Measurements from ENCODE around the gene FGD1. TPM values are rescaled to one million over a fixed set of nuclear protein-coding genes. Genes with fewer than 3 reads are reported as not detected.

Gene FGD1
- total and polyA plus RNA-seq, 2 experiments from 2014 or later, result 11.8 to 24.9 TPM

DNA sequence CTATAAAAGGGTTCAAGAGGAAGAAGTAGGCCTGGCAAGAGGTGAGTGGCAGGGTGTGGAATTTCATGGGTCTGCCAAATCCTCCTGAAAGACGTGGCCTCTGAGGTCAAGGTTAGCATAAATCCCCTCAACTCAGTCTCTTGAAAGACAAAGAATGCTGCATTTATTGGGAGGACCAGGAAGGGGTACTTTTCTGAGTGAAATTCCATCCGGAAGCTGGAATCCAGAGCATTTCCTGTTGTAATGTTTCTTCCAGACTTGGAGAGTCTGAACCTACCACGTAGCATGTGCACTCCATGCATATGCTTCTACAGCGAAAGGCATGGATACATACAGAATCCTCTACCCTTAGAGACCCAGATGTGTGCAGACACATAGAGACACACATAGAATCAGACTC is 13.4 kb upstream of the FGD1 start:
- peak overlapping the region; percentile 81; the same call in 1 of the 2 replicates for H3K27ac Mint-ChIP-seq
- peaks cover 3% of the 10 kb centered on the region for H3K27me3 Mint-ChIP-seq (ENCODE audit: insufficient read depth, low read depth, poor library complexity)
- 0 out of 2 replicates have a peak, but pooled peaks cover 5% of the 10 kb centered on the region for H3K4me1 ChIP-seq (ENCODE audit: insufficient read depth)
- peak overlapping the region; percentile 83 for H3K27ac ChIP-seq (ENCODE audit: low read depth)
- no peaks in the 10 kb centered on the region for H3K9me2 ChIP-seq (ENCODE audit: insufficient read depth)
- TF ChIP-seq EZH2phosphoT487 (IDR thresholded peaks at IDR 0.05; ENCODE audit: unreplicated experiment), result no peak
- TF ChIP-seq STAT1 (IDR thresholded peaks at IDR 0.05; ENCODE audit: unreplicated experiment), result no peak
- TF ChIP-seq, protein P1, sequence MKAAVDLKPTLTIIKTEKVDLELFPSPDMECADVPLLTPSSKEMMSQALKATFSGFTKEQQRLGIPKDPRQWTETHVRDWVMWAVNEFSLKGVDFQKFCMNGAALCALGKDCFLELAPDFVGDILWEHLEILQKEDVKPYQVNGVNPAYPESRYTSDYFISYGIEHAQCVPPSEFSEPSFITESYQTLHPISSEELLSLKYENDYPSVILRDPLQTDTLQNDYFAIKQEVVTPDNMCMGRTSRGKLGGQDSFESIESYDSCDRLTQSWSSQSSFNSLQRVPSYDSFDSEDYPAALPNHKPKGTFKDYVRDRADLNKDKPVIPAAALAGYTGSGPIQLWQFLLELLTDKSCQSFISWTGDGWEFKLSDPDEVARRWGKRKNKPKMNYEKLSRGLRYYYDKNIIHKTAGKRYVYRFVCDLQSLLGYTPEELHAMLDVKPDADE (IDR thresholded peaks at IDR 0.05), result no peak
- TF ChIP-seq NANOG (IDR thresholded peaks at IDR 0.05; ENCODE audit: borderline replicate concordance), result no peak
- TF ChIP-seq ZNF331 (CRISPR knock-in tag; IDR thresholded peaks at IDR 0.05; ENCODE audit: low read depth), result no peak
- TF ChIP-seq CREB1 (CRISPR knock-in tag; IDR thresholded peaks at IDR 0.05; ENCODE audit: low read depth), result no peak
- no peak for TF ChIP-seq EZH2 (IDR thresholded peaks at IDR 0.05; ENCODE audit: low read depth, unreplicated experiment)
- TF ChIP-seq, protein P2, sequence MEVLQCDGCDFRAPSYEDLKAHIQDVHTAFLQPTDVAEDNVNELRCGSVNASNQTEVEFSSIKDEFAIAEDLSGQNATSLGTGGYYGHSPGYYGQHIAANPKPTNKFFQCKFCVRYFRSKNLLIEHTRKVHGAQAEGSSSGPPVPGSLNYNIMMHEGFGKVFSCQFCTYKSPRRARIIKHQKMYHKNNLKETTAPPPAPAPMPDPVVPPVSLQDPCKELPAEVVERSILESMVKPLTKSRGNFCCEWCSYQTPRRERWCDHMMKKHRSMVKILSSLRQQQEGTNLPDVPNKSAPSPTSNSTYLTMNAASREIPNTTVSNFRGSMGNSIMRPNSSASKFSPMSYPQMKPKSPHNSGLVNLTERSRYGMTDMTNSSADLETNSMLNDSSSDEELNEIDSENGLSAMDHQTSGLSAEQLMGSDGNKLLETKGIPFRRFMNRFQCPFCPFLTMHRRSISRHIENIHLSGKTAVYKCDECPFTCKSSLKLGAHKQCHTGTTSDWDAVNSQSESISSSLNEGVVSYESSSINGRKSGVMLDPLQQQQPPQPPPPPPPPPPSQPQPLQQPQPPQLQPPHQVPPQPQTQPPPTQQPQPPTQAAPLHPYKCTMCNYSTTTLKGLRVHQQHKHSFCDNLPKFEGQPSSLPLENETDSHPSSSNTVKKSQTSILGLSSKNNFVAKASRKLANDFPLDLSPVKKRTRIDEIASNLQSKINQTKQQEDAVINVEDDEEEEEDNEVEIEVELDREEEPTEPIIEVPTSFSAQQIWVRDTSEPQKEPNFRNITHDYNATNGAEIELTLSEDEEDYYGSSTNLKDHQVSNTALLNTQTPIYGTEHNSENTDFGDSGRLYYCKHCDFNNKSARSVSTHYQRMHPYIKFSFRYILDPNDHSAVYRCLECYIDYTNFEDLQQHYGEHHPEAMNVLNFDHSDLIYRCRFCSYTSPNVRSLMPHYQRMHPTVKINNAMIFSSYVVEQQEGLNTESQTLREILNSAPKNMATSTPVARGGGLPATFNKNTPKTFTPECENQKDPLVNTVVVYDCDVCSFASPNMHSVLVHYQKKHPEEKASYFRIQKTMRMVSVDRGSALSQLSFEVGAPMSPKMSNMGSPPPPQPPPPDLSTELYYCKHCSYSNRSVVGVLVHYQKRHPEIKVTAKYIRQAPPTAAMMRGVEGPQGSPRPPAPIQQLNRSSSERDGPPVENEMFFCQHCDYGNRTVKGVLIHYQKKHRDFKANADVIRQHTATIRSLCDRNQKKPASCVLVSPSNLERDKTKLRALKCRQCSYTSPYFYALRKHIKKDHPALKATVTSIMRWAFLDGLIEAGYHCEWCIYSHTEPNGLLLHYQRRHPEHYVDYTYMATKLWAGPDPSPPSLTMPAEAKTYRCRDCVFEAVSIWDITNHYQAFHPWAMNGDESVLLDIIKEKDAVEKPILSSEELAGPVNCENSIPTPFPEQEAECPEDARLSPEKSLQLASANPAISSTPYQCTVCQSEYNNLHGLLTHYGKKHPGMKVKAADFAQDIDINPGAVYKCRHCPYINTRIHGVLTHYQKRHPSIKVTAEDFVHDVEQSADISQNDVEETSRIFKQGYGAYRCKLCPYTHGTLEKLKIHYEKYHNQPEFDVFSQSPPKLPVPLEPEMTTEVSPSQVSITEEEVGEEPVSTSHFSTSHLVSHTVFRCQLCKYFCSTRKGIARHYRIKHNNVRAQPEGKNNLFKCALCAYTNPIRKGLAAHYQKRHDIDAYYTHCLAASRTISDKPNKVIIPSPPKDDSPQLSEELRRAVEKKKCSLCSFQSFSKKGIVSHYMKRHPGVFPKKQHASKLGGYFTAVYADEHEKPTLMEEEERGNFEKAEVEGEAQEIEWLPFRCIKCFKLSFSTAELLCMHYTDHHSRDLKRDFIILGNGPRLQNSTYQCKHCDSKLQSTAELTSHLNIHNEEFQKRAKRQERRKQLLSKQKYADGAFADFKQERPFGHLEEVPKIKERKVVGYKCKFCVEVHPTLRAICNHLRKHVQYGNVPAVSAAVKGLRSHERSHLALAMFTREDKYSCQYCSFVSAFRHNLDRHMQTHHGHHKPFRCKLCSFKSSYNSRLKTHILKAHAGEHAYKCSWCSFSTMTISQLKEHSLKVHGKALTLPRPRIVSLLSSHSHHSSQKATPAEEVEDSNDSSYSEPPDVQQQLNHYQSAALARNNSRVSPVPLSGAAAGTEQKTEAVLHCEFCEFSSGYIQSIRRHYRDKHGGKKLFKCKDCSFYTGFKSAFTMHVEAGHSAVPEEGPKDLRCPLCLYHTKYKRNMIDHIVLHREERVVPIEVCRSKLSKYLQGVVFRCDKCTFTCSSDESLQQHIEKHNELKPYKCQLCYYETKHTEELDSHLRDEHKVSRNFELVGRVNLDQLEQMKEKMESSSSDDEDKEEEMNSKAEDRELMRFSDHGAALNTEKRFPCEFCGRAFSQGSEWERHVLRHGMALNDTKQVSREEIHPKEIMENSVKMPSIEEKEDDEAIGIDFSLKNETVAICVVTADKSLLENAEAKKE (CRISPR knock-in tag; IDR thresholded peaks at IDR 0.05), result no peak
- TF ChIP-seq, protein P3, sequence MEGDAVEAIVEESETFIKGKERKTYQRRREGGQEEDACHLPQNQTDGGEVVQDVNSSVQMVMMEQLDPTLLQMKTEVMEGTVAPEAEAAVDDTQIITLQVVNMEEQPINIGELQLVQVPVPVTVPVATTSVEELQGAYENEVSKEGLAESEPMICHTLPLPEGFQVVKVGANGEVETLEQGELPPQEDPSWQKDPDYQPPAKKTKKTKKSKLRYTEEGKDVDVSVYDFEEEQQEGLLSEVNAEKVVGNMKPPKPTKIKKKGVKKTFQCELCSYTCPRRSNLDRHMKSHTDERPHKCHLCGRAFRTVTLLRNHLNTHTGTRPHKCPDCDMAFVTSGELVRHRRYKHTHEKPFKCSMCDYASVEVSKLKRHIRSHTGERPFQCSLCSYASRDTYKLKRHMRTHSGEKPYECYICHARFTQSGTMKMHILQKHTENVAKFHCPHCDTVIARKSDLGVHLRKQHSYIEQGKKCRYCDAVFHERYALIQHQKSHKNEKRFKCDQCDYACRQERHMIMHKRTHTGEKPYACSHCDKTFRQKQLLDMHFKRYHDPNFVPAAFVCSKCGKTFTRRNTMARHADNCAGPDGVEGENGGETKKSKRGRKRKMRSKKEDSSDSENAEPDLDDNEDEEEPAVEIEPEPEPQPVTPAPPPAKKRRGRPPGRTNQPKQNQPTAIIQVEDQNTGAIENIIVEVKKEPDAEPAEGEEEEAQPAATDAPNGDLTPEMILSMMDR (conservative IDR thresholded peaks at IDR 0.05; ENCODE audit: low read depth in 2 of 2), result no peak
- no peak for TF ChIP-seq ZNF114 (CRISPR knock-in tag; IDR thresholded peaks at IDR 0.05)
- TF ChIP-seq JUNB (IDR thresholded peaks at IDR 0.05; ENCODE audit: unreplicated experiment), result no peak
- TF ChIP-seq POLR2AphosphoS5 (IDR thresholded peaks at IDR 0.05; ENCODE audit: low read depth), result no peak
- TF ChIP-seq, protein P4, sequence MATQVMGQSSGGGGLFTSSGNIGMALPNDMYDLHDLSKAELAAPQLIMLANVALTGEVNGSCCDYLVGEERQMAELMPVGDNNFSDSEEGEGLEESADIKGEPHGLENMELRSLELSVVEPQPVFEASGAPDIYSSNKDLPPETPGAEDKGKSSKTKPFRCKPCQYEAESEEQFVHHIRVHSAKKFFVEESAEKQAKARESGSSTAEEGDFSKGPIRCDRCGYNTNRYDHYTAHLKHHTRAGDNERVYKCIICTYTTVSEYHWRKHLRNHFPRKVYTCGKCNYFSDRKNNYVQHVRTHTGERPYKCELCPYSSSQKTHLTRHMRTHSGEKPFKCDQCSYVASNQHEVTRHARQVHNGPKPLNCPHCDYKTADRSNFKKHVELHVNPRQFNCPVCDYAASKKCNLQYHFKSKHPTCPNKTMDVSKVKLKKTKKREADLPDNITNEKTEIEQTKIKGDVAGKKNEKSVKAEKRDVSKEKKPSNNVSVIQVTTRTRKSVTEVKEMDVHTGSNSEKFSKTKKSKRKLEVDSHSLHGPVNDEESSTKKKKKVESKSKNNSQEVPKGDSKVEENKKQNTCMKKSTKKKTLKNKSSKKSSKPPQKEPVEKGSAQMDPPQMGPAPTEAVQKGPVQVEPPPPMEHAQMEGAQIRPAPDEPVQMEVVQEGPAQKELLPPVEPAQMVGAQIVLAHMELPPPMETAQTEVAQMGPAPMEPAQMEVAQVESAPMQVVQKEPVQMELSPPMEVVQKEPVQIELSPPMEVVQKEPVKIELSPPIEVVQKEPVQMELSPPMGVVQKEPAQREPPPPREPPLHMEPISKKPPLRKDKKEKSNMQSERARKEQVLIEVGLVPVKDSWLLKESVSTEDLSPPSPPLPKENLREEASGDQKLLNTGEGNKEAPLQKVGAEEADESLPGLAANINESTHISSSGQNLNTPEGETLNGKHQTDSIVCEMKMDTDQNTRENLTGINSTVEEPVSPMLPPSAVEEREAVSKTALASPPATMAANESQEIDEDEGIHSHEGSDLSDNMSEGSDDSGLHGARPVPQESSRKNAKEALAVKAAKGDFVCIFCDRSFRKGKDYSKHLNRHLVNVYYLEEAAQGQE (IDR thresholded peaks at IDR 0.05; ENCODE audit: unreplicated experiment), result no peak
- H3F3A ChIP-seq (replicated peaks; ENCODE audit: low read depth), result no peaks in the 10 kb centered on the region
- no peak overlapping the region for H3K4me3 Mint-ChIP-seq
- ATAC-seq, result no peak
- H3K4me2 ChIP-seq, result peak overlapping the region; percentile 20; the same call in 1 of the 2 replicates
- no peaks in the 10 kb centered on the region for H3K79me2 ChIP-seq (replicated peaks; ENCODE audit: insufficient read depth)
- H2AFZ ChIP-seq, result no peak overlapping the region
- H3K4me3 ChIP-seq, result no peak overlapping the region
- no peaks in the 10 kb centered on the region for H3K27me3 ChIP-seq (ENCODE audit: insufficient read depth)
- H3K36me3 ChIP-seq (ENCODE audit: insufficient read depth), result no peaks in the 10 kb centered on the region
- peaks cover 6% of the 10 kb centered on the region; the same call in 1 of the 3 replicates for H3K36me3 Mint-ChIP-seq (ENCODE audit: low read depth)
- H3K4me1 Mint-ChIP-seq, result peaks cover 8% of the 10 kb centered on the region
- H4K20me1 ChIP-seq (replicated peaks; ENCODE audit: insufficient read depth), result no peaks in the 10 kb centered on the region
- DNase-seq (ENCODE audit: low spot score), result peak; percentile 49
- H3K9me3 Mint-ChIP-seq, result peaks cover 7% of the 10 kb centered on the region

All from GM23338 (cell line).